ENCODE data around the gene SHLD1.

SHLD1 gene

DNA sequence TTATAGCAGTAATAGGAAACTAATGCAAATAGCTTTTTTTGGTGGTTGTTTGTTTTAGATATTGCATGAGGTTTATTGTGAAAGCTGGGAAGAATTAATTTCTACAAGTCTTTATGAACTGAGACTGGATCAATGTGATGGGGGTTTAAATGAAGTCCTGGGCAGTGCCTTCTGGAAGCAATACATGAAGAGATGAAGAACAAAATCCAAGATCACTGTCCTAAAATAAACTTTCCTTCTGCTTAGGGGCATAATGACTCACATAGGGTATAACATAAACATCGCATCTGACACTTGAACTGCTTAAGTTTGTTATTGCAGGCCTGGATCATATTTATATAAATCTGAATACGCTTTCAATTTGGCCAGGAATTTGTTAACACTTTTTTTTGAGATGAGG is 20.9 kb upstream of the SHLD1 start:
- no peak overlapping the region for H2BK5ac ChIP-seq (ENCODE audit: low read length)
- peaks cover 0 to 11% of the 10 kb centered on the region in 2 donors for H3K4me1 ChIP-seq (ENCODE audit: control insufficient read depth in 2 of 2, insufficient read depth in 1 of 2, low read depth in 1 of 2, low read length in 2 of 2)
- no peak overlapping the region for H3K27ac ChIP-seq (replicated peaks; ENCODE audit: low read length)
- H2BK15ac ChIP-seq (ENCODE audit: low read length) = no peak overlapping the region
- peaks cover 0 to 2% of the 10 kb centered on the region in 2 donors for H3K9me3 ChIP-seq (replicated peaks in 1 of 2; ENCODE audit: control insufficient read depth in 2 of 2, insufficient read depth in 1 of 2, low read depth in 1 of 2, low read length in 2 of 2)
- H2AFZ ChIP-seq (ENCODE audit: low read length) = no peak overlapping the region
- H3K36me3 ChIP-seq (replicated peaks in 1 of 2; ENCODE audit: control insufficient read depth in 2 of 2, insufficient read depth in 2 of 2, low read length in 2 of 2) = no peaks in the 10 kb centered on the region
- H3K4ac ChIP-seq (ENCODE audit: low read length) = no peak overlapping the region
- H3K23ac ChIP-seq (ENCODE audit: low read depth, low read length, poor library complexity) = no peak overlapping the region
- no peak overlapping the region for H3K4me2 ChIP-seq (ENCODE audit: insufficient read depth, low read length, poor library complexity, severe bottlenecking)
- H2AK5ac ChIP-seq (ENCODE audit: low read depth, low read length) = no peak overlapping the region
- WGBS, 2 donors (ENCODE audit: extremely low coverage in 2 of 2, insufficient read length in 2 of 2, insufficient replicate concordance in 1 of 2) = no CpG with 5 or more reads among the region's 2 CpGs
- H2BK120ac ChIP-seq (ENCODE audit: low read depth, low read length) = no peak overlapping the region
- H4K91ac ChIP-seq (ENCODE audit: low read depth, low read length, poor library complexity) = no peak overlapping the region
- no peak overlapping the region for H4K8ac ChIP-seq (ENCODE audit: low read depth, low read length)
- no peak overlapping the region for H3K4me3 ChIP-seq (ENCODE audit: low read length in 2 of 2)
- H3K9ac ChIP-seq (ENCODE audit: low read depth, low read length, poor library complexity) = no peak overlapping the region
- DNase-seq (ENCODE audit: low spot score) = no peak
- H3K18ac ChIP-seq (ENCODE audit: low read length) = no peak overlapping the region
- no peaks in the 10 kb centered on the region for H3K79me1 ChIP-seq (ENCODE audit: low read depth, low read length)
- no peak overlapping the region for H3K14ac ChIP-seq (ENCODE audit: low read length)
- no peak overlapping the region for H2BK12ac ChIP-seq (ENCODE audit: low read length)
- no peaks in the 10 kb centered on the region for H3K27me3 ChIP-seq (ENCODE audit: control insufficient read depth in 3 of 3, insufficient read depth in 3 of 3, low read depth in 1 of 3, low read length in 3 of 3)

DNA sequence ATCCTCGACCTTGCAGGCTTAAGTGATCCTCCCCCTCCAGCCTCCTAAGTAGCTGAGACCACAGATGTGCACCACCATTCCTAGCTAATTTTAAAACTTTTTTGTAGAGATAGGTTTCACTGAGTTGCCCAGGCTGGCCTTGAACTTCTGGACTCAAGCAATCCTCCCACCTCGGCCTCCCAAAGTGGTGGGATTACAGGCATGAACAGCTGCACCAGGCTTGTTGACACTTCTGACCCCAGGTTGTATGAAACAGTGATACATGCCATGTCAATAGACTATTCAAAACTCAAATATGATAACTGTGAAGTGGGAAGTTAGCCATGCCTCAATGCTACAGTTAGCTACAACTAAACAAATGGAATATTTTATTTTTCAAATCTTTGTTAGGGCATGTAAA is 20.1 kb upstream of the SHLD1 start:
- H3K9me3 ChIP-seq (replicated peaks in 1 of 2; ENCODE audit: control insufficient read depth in 2 of 2, insufficient read depth in 1 of 2, low read depth in 1 of 2, low read length in 2 of 2) = peaks cover 0 to 2% of the 10 kb centered on the region in 2 donors
- no peaks in the 10 kb centered on the region for H3K27me3 ChIP-seq (ENCODE audit: control insufficient read depth in 3 of 3, insufficient read depth in 3 of 3, low read depth in 1 of 3, low read length in 3 of 3)
- H4K8ac ChIP-seq (ENCODE audit: low read depth, low read length) = no peak overlapping the region
- no peak overlapping the region for H3K4me2 ChIP-seq (ENCODE audit: insufficient read depth, low read length, poor library complexity, severe bottlenecking)
- H3K4ac ChIP-seq (ENCODE audit: low read length) = no peak overlapping the region
- no peaks in the 10 kb centered on the region for H3K36me3 ChIP-seq (replicated peaks in 1 of 2; ENCODE audit: control insufficient read depth in 2 of 2, insufficient read depth in 2 of 2, low read length in 2 of 2)
- H2BK15ac ChIP-seq (ENCODE audit: low read length) = no peak overlapping the region
- no CpG with 5 or more reads among the region's 2 CpGs for WGBS, 2 donors (ENCODE audit: extremely low coverage in 2 of 2, insufficient read length in 2 of 2, insufficient replicate concordance in 1 of 2)
- peaks cover 0 to 11% of the 10 kb centered on the region in 2 donors for H3K4me1 ChIP-seq (ENCODE audit: control insufficient read depth in 2 of 2, insufficient read depth in 1 of 2, low read depth in 1 of 2, low read length in 2 of 2)
- H2BK120ac ChIP-seq (ENCODE audit: low read depth, low read length) = peak overlapping the region; percentile 43
- H3K79me1 ChIP-seq (ENCODE audit: low read depth, low read length) = no peaks in the 10 kb centered on the region
- no peak overlapping the region for H3K18ac ChIP-seq (ENCODE audit: low read length)
- H3K23ac ChIP-seq (ENCODE audit: low read depth, low read length, poor library complexity) = no peak overlapping the region
- no peak overlapping the region for H4K91ac ChIP-seq (ENCODE audit: low read depth, low read length, poor library complexity)
- no peak overlapping the region for H2BK5ac ChIP-seq (ENCODE audit: low read length)
- DNase-seq (ENCODE audit: low spot score) = no peak
- H2AK5ac ChIP-seq (ENCODE audit: low read depth, low read length) = no peak overlapping the region
- H2AFZ ChIP-seq (ENCODE audit: low read length) = no peak overlapping the region
- no peak overlapping the region for H3K9ac ChIP-seq (ENCODE audit: low read depth, low read length, poor library complexity)
- no peak overlapping the region for H3K4me3 ChIP-seq (ENCODE audit: low read length in 2 of 2)
- no peak overlapping the region for H3K14ac ChIP-seq (ENCODE audit: low read length)
- H2BK12ac ChIP-seq (ENCODE audit: low read length) = no peak overlapping the region
- H3K27ac ChIP-seq (replicated peaks; ENCODE audit: low read length) = no peak overlapping the region

DNA sequence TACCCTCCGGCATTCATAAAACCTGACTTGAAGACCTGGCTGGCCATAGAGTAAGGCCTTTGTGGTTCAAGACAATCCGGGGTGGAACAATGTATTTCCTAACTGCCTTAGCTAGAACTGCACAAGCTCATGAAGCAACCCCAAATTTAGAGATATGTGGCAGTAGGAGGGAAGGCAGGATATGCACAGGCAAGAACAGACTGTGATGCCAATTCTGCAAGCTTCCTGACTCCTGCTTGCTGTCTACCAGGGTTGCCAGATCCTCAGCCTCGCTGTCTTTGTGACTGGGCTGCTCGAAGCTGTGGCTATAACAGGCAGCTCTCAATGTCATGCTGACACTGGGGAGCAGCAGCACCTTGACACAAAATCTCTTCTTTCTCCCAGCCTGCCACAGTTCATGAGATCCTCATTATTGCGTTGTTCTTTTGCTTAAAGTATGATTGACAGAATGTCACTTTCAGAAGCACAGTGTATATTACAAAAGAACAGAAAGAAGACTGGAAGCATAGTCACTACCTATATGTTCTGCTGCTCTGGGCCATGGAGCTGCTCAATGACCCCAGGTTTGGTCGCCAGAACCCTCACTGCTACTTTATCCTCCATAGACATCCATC is 18.3 kb upstream of the SHLD1 start:
- Histone ChIP-seq H3K36me3 (replicated peaks in 1 of 2; ENCODE audit: control insufficient read depth in 2 of 2, insufficient read depth in 2 of 2, low read length in 2 of 2) (no peaks in the 10 kb centered on the region), H3K18ac (ENCODE audit: low read length) (peak overlapping the region; percentile 23), H4K8ac (ENCODE audit: low read depth, low read length) (no peak overlapping the region), H3K4me1 (ENCODE audit: control insufficient read depth in 2 of 2, insufficient read depth in 1 of 2, low read depth in 1 of 2, low read length in 2 of 2) (peaks cover 0 to 16% of the 10 kb centered on the region in 2 donors), H3K4ac (ENCODE audit: low read length) (no peak overlapping the region), H3K9me3 (replicated peaks in 1 of 2; ENCODE audit: control insufficient read depth in 2 of 2, insufficient read depth in 1 of 2, low read depth in 1 of 2, low read length in 2 of 2) (peaks cover 0 to 2% of the 10 kb centered on the region in 2 donors), H3K9ac (ENCODE audit: low read depth, low read length, poor library complexity) (no peak overlapping the region), H3K27ac (replicated peaks; ENCODE audit: low read length) (peak overlapping the region; percentile 57), H3K4me2 (ENCODE audit: insufficient read depth, low read length, poor library complexity, severe bottlenecking) (no peak overlapping the region), H3K79me1 (ENCODE audit: low read depth, low read length) (no peaks in the 10 kb centered on the region), H2BK120ac (ENCODE audit: low read depth, low read length) (no peak overlapping the region), H2AFZ (ENCODE audit: low read length) (peak overlapping the region; percentile 81), H3K4me3 (ENCODE audit: low read length in 2 of 2) (no peak overlapping the region), H2AK5ac (ENCODE audit: low read depth, low read length) (no peak overlapping the region), H2BK12ac (ENCODE audit: low read length) (no peak overlapping the region), H4K91ac (ENCODE audit: low read depth, low read length, poor library complexity) (no peak overlapping the region), H3K14ac (ENCODE audit: low read length) (no peak overlapping the region), H2BK5ac (ENCODE audit: low read length) (no peak overlapping the region), H2BK15ac (ENCODE audit: low read length) (no peak overlapping the region), H3K27me3 (ENCODE audit: control insufficient read depth in 3 of 3, insufficient read depth in 3 of 3, low read depth in 1 of 3, low read length in 3 of 3) (no peaks in the 10 kb centered on the region), H3K23ac (ENCODE audit: low read depth, low read length, poor library complexity) (no peak overlapping the region)
- WGBS, 2 donors (ENCODE audit: extremely low coverage in 2 of 2, insufficient read length in 2 of 2, insufficient replicate concordance in 1 of 2) = no CpG with 5 or more reads among the region's 6 CpGs
- DNase-seq (ENCODE audit: low spot score) = no peak

DNA sequence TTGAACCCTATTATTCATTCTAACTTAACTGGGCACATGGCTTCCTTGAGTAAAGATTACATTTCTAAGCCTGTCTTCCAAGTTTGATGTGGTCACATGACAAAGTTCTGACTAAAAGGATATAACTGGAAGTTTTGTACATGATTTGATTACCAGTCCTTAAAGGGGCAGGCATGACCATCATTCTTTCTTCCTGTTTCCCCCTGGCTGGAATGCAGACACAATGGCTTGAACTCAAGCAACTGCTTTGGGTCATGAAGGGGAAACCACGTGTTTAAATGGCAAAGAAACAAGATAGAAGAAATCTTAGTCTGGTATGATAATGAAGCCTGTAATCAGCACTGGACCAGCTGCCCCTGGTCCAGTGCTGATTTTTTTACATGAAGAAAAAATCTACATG is 15.6 kb upstream of the SHLD1 start:
- no peak for DNase-seq (ENCODE audit: low spot score)
- Histone ChIP-seq H2AK5ac (ENCODE audit: low read depth, low read length) (no peak overlapping the region), H4K8ac (ENCODE audit: low read depth, low read length) (no peak overlapping the region), H3K4me3 (ENCODE audit: low read length in 2 of 2) (no peak overlapping the region), H2BK15ac (ENCODE audit: low read length) (no peak overlapping the region), H2BK120ac (ENCODE audit: low read depth, low read length) (no peak overlapping the region), H3K9me3 (replicated peaks in 1 of 2; ENCODE audit: control insufficient read depth in 2 of 2, insufficient read depth in 1 of 2, low read depth in 1 of 2, low read length in 2 of 2) (no peaks in the 10 kb centered on the region), H3K23ac (ENCODE audit: low read depth, low read length, poor library complexity) (no peak overlapping the region), H3K18ac (ENCODE audit: low read length) (no peak overlapping the region), H3K4me1 (ENCODE audit: control insufficient read depth in 2 of 2, insufficient read depth in 1 of 2, low read depth in 1 of 2, low read length in 2 of 2) (peaks cover 0 to 17% of the 10 kb centered on the region in 2 donors), H2BK12ac (ENCODE audit: low read length) (no peak overlapping the region), H3K27ac (replicated peaks; ENCODE audit: low read length) (no peak overlapping the region), H3K79me1 (ENCODE audit: low read depth, low read length) (no peaks in the 10 kb centered on the region), H3K36me3 (replicated peaks in 1 of 2; ENCODE audit: control insufficient read depth in 2 of 2, insufficient read depth in 2 of 2, low read length in 2 of 2) (no peaks in the 10 kb centered on the region), H3K4ac (ENCODE audit: low read length) (no peak overlapping the region), H2BK5ac (ENCODE audit: low read length) (no peak overlapping the region), H2AFZ (ENCODE audit: low read length) (no peak overlapping the region), H3K14ac (ENCODE audit: low read length) (no peak overlapping the region), H3K9ac (ENCODE audit: low read depth, low read length, poor library complexity) (no peak overlapping the region), H3K27me3 (ENCODE audit: control insufficient read depth in 3 of 3, insufficient read depth in 3 of 3, low read depth in 1 of 3, low read length in 3 of 3) (no peaks in the 10 kb centered on the region), H3K4me2 (ENCODE audit: insufficient read depth, low read length, poor library complexity, severe bottlenecking) (no peak overlapping the region), H4K91ac (ENCODE audit: low read depth, low read length, poor library complexity) (no peak overlapping the region)
- no CpG with 5 or more reads among the region's 1 CpG for WGBS, 2 donors (ENCODE audit: extremely low coverage in 2 of 2, insufficient read length in 2 of 2, insufficient replicate concordance in 1 of 2)

Data from neuronal stem cell (in vitro differentiated cells).